Dermis lymphatic vessel endothelial cell (primary cell): Measurements from ENCODE around the gene DNAJC12. TPM values are rescaled to one million over a fixed set of nuclear protein-coding genes. Genes with fewer than 3 reads are reported as not detected.

Experiments
- total RNA-seq: library from RNA; depleted of rRNA; stranded (reverse); fragments of >200 nt; gene quantifications from 2 replicates; pipeline ENCODE4 v1.2.1, GENCODE V29; 2014

Gene DNAJC12
- total RNA-seq = 1.3 and 1.5 TPM in 2 replicates

DNA sequence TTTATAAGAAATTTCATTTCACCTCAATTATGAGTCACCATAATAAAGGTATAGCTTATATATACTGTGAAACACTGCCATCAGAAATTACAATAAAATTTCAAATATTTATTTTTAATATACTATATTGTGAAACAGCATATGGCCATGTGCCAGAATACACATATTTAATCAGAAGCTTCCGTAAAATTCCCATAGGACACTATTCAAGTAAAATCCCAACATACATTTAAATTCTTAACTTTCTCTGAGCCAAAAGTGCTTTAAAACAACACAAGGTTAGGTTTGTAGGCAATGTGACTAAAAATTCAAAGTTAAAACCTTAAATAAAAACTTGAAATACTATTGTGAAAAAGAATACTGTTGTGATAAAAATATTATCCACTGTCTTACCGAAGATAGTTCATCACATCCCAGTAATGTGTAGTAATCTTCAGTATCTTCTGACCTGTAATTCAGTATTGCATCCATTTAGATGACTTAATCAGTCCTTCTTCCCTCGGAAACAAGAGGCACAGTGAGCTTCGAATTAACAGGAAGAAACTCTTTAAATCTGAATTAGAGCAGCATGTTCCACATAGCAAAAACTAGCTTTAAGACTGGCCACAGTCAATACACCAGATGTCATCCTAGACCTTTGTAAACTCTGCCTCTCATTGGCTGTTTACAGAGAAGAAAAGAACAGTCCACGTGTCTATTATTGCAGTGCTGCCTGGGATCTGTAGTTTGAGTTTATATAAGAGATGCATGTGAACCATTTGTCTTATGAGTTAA lies at the start of gene DNAJC12:
DNAJC12 (minus strand) TSS at position 648 of the 774 bp plus-strand sequence; CDS start at position 471, 177 bp downstream.

GRCh38 chr10:67884313-67884841 lies 46.4 kb upstream of the DNAJC12 start, which contains the start of gene SIRT1:
Gene SIRT1, plus strand, starts transcription at chr10:67884656. Its CDS starts 66 bp downstream, at chr10:67884722.

Other genes with a start within 250 kb of the DNAJC12 start
- gene CTNNA3, start 142.0 kb downstream of the DNAJC12 start, total RNA-seq = 0.22 and 0.26 TPM in 2 replicates
- gene SIRT1, start 46.5 kb upstream of the DNAJC12 start, total RNA-seq = 9.1 and 10.5 TPM in 2 replicates
- gene HERC4, start 237.1 kb upstream of the DNAJC12 start, total RNA-seq = 39.2 and 48.4 TPM in 2 replicates